Choroid plexus epithelial cell (primary cell): ENCODE measurements around the gene WEE1.

Source experiments
- DNase-seq: peaks from one replicate; pipeline ENCODE4 v3.0.0-alpha.2; 2010; ENCODE audit warnings: low read depth
- H3K4me3 ChIP-seq: 2 replicates; pipeline ENCODE4 v1.5.1; 2011; ENCODE audit warnings: low read depth, mild to moderate bottlenecking, control low read depth, low read length, moderate library complexity
- TF ChIP-seq, protein P1 (sequence below): conservative IDR thresholded peaks from 2 replicates; pipeline ENCODE4 v1.5.1; 2011; ENCODE audit warnings: low read depth, mild to moderate bottlenecking, control low read depth, inconsistent platforms, low read length, moderate library complexity

WEE1 gene

DNA sequence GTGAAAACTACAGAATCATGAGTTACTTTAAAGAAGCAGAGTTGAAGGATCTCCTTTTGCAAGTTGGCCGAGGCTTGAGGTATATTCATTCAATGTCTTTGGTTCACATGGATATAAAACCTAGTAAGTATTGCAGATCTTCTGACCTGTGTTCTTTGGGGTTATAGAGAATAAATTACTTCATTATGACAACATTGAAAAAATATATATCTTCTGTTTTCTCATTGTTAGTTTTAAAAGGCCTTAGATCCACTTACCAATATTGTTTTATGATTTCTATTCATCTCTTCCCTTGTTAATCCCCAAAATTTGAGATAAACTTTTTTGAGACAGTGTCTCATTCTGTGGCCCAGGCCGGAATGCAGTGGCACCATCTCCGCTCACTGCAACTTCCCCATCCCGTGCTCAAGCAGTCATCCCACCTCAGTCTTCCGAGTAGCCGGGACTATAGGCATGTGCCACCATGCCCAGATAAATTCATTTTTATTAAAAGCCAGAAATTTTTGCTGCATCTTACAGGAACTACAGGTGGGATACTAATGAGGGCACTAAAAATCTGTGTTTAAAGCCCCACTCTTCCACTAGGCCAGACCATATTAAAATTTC is 8.2 kb downstream of the WEE1 start:
- TF ChIP-seq, protein P1, sequence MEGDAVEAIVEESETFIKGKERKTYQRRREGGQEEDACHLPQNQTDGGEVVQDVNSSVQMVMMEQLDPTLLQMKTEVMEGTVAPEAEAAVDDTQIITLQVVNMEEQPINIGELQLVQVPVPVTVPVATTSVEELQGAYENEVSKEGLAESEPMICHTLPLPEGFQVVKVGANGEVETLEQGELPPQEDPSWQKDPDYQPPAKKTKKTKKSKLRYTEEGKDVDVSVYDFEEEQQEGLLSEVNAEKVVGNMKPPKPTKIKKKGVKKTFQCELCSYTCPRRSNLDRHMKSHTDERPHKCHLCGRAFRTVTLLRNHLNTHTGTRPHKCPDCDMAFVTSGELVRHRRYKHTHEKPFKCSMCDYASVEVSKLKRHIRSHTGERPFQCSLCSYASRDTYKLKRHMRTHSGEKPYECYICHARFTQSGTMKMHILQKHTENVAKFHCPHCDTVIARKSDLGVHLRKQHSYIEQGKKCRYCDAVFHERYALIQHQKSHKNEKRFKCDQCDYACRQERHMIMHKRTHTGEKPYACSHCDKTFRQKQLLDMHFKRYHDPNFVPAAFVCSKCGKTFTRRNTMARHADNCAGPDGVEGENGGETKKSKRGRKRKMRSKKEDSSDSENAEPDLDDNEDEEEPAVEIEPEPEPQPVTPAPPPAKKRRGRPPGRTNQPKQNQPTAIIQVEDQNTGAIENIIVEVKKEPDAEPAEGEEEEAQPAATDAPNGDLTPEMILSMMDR = no peak
- no peak for DNase-seq
- H3K4me3 ChIP-seq = no peak overlapping the region

DNA sequence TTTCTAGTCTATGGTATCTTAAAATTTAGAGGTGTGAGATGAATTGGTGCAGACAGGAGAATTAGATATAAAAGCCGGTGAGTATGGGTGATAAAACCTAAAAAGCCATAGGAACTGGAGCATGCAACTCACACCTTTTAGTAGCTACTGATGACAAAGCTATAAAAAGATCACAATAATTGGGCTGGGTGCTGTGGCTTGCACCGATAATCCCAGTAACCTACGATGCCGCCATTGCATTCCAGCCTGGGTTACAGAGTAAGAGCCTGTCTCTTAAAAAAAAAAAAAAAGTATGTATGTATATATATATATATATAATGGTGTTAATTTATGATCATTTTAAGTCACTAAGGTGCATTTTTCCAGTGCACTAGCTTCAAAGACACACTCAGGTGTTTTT is 17.2 kb downstream of the WEE1 start:
- TF ChIP-seq, protein P1 = no peak
- no peak overlapping the region for H3K4me3 ChIP-seq
- DNase-seq = no peak

DNA sequence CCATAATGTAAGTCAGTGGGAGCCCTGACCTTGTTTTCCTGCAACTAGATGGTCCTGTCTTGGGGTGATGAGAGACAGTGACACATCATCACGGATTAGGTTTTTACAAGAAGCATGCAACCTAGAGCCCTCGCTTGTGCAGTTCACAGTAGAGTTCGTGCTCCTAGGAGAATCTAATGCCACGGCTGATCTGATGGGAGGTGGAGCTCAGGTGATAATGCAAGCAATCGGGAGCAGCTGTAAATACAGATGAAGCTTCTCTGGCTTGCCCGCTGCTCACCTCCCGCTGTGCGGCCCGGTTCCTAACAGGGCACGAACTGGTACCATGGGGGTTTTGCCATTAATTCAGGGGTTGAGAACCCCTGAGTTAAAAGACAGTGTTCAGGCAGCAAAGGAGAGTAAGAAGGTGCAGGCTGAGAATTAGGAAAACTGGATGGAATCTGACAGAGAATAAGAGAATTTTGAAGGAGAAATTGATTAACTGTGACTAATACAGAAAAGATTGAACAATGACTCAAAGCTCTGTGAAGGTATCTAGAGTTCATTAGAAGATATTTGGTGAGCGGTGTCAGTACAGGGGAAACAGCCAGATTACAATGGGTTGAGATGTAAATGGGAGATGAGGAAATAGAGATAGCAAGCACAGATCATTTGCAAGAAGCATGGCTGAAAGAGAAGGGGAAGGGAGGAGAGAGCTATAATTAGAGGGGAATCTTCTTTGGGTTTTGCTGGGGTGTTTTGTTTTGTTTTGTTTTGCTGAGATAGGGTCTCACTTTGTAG is 21.0 kb downstream of the WEE1 start:
- no peak for DNase-seq
- TF ChIP-seq, protein P1 = no peak
- no peak overlapping the region for H3K4me3 ChIP-seq

DNA sequence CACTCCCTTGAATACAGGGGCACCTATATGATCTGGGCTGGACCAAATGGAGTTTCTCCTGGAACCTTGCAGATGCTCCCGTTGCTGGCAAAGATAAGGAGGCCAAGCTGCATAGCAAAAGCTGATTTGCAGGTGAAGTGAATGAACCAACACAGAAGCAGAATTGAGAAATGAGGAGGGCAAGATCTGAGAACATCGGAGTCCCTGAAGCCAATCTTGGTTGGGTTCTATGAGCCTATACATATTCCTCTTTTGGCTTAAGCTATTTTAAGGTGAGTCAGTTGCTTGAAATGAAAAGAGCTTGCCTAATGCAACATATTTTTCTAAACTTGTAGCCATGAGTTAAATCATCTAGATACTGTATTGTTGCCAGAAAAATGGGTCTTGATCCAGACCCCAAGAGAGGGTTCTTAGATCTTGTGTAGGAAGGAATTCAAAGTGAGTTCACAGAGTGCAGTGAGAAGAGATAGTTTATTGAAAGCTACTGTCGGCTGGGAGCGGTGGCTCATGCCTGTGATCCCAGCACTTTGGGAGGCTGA is 23.5 kb downstream of the WEE1 start:
- H3K4me3 ChIP-seq = no peak overlapping the region
- TF ChIP-seq, protein P1 = no peak
- no peak for DNase-seq

DNA sequence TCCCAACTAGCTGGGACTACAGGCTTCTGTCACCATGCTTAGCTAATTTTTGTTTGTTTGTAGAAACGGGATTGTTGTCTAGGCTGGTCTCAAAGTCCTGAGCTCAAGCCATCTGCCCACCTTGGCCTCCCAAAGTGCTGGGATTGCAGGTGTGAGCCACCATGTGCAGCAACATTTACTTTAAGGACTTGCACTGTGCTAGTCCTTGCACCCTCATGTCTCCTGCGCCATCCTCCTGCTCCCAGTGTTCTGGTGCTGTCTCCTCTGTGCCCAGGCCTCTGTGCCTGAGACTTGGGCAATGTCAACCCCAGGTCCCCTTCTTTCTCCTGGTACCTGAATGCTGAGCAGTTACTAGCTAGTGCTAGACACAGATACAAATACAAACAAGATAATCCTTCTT is 26.7 kb downstream of the WEE1 start:
- TF ChIP-seq, protein P1 = no peak
- DNase-seq = no peak
- no peak overlapping the region for H3K4me3 ChIP-seq

DNA sequence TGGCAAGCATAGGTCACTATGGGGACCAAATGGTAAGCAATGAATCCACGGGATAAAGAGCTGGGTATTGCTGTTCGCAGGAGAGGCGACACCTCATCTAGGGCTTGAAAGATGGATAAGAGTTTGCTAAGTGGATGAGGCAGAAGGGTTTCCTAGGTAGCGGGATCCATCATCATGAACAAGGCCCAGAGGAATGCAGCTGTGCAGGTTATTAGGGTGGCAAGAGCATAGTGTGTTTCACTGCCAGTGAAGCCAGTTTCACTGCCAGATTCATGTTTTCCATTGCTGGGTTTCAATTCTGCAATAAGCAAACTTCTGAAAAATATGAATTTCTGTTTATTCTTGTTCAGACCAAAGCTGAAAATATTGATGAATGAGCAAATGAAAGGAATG is 27.2 kb downstream of the WEE1 start:
- DNase-seq = no peak
- H3K4me3 ChIP-seq = no peak overlapping the region
- TF ChIP-seq, protein P1 = no peak
